Endothelial cell of hepatic sinusoid (primary cell): Measurements from ENCODE around the gene CACNB4.
"Not testable (repeated sequence)": the region's sequence is repeated elsewhere in the genome, so short reads cannot be mapped to it uniquely, and the experiment has no call there.

Experiments
- in situ Hi-C: cut with HindIII; loops from 2 replicates; pipeline ENCODE4 v1.10.0; 2017; ENCODE audit warnings: low sequenced_read_pairs

Gene CACNB4

DNA sequence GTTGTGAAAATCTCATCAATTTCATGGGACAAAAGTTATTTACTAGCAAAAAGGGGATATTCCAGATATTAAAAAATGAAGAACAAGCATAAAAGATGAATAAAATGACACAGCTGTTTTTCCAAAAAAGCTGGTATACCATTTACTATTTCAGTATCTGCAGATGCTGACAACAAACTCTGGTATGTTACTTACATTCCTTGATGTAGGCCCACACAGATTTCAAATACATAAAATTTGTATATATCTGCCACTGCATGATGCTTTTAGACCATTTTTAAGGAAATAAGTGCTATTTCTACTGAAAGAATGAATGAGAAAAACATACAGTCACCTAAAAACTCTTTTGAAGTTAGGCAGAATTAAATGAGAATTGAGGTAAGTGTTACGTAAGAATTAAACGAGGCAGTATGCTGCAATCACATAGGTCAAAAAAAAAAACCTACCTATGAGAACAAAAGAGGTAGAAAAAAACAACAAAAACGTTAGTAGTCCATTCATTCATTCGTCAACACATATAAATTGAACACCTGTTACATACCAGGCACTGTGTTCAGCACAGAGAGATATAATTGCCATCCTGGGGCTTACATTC is 303.1 kb downstream of the CACNB4 start:
- in situ Hi-C loops, result no loop called here

DNA sequence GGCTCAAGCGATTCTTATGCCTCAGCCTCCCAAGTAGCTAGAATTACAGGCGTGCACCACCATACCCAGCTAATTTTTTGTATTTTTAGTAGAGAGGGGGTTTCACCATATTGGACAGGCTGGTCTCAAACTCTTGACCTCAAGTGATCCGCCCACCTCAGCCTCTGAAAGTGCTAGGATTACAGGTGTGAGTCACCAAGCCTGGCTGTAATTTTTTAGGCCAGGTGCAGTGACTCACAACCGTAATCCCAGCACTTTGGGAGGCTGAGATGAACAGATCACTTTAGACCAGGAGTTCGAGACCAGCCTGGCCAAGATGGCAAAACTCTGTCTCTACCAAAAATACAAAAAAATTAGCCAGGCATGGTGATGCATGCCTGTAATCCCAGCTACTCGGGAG is 304.4 kb downstream of the CACNB4 start:
- in situ Hi-C loops, result not testable (repeated sequence)

- in situ Hi-C loops, result no loop called here
These were observed 305.7 kb downstream of the CACNB4 start for GRCh38 chr2:151793123-151793522.

- in situ Hi-C loops, result no loop called here
These were observed 306.3 kb downstream of the CACNB4 start for GRCh38 chr2:151792589-151792988.

DNA sequence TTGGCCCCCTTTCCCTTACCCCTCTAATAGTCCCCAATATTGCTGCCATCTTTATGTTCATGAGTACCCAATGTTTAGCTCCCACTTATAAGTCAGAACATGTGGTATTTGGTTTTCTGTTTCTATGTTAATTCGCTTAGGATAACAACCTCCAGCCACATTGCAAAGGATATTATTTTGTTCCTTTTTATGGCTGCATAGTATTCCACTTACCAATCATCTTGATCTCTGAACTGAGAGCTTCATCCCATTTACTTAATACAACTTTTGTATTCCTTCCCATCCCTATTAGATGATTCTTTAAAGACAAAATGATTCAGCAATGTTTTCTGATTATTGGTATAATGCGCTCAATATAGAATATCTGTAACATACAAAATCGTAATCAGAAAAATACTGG is 307.3 kb downstream of the CACNB4 start:
- in situ Hi-C loops, result no loop called here

- in situ Hi-C loops, result no loop called here
These were observed 308.2 kb downstream of the CACNB4 start for GRCh38 chr2:151790689-151791088.

DNA sequence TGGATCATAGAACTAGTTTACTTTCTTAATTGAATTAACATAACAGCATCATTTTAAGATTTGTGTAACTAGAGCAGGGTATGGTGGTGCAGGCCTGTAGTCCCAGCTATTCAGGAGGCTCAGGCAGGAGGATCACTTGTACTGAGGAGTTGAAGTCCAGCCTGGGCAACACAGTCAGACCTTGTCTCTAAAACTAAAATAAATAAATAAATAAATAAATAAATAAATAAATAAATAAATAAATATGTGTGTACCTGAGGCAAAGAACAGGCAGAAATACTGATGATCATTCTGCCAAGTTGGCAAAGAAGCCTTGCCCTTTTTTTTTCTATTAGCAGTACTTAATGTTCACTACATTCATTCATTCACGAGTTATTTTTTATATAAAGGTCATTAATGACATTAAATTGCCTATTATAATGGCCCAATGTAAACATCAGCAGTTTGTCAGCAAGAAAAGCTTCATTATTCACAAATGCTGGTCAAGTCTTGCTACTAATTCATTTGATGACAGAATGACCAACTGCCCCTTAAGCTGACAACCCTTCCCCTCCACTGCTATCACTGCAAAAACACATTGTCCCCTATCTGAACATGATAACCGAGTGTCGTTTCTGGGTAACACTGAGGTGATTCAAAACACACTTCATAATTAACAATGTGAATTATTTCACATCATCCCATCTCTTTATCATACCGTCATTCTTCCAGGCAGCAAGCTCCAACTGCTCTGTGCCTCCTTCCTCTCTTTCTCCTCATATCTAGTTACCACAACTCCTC is 309.6 kb downstream of the CACNB4 start:
- in situ Hi-C loops, result no loop called here

- in situ Hi-C loops, result no loop called here
These were observed 312.4 kb downstream of the CACNB4 start for GRCh38 chr2:151786483-151786882.

DNA sequence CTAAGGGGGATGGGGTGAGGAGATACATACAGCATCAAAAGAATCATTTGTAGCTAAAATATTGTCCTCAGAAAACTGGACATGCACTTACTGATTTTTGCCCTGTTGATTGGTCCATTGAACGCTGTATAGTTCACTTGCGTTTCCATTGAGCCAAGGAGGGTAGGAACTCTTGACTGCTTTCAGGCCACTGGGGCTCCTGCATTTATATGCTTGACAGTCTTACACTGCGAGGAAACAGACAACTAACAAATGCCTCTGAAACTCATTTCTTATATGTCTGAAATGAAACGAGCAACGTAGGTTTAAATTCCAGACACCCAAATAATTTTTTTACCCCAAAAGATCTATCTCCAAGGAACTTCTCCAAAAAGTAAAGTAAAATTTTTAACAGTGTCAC is 312.8 kb downstream of the CACNB4 start:
- in situ Hi-C loops, result no loop called here

DNA sequence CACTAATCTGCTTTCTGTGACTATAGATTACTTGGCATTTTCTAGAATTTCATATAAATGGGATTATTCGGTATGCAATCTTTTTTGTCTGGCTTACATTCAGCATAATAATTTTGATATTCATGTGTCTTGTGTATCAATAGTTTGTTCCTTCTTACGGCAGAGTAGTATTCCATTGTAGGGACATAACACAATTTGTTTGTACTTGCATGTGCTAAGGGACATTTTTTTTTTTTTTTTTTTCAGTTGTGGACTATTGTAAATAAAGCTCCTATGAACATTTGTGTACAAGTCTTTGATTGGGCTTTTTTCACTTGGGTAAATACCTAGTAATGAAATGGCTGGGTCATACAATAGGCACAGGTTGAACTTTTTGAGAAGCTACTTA is 315.7 kb downstream of the CACNB4 start:
- in situ Hi-C loops, result no loop called here
